Measurements from ENCODE around the gene ZNF862.
"Not testable (repeated sequence)": the region's sequence is repeated elsewhere in the genome, so short reads cannot be mapped to it uniquely, and the experiment has no call there.

The ZNF862 gene

DNA sequence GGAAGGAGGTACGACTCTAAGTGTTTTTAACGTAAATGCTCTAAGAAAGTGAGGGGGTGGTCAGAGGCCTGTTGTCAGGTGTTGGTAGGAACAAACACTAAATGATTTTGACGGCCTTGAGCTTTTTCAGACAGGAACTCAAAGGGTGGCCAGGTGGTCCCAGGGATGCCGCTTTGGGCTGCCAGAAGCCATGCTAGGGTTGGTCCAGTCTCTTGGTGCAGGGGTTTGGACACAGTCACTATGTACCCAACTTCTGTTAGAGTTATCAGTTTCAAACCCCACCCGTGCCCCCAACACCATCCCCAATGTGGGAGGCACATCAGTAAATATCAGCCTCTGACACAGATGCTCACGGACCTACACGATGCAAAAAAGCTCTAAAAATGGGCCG, 44.9 kb downstream of the ZNF862 start:
- DNase-seq: no peak

DNA sequence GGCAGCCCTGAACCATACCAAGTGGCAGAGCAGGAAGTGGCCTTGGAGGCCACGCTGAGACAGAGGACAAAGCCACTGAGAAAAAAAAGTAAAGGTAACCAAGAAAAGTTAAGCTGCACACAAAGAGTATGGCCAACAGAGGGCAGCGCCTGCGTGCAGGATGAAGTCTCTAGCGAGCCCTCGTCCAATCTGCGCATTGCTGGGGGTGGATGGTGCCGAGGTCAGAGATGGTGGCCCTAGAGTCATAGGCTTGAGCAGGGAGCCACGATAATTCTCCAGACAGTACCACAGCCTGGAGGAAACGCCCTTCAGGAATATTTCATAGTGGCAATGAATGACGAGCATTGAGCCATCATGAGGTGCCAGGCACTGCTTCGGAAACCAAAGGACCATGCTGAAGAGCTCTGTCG, 45.3 kb downstream of the ZNF862 start:
- DNase-seq: peak; percentile 51

GRCh38 chr7:149884016-149884415, 45.8 kb downstream of the ZNF862 start:
- DNase-seq: no peak

GRCh38 chr7:149884541-149884940, 46.4 kb downstream of the ZNF862 start:
- DNase-seq: no peak

DNA sequence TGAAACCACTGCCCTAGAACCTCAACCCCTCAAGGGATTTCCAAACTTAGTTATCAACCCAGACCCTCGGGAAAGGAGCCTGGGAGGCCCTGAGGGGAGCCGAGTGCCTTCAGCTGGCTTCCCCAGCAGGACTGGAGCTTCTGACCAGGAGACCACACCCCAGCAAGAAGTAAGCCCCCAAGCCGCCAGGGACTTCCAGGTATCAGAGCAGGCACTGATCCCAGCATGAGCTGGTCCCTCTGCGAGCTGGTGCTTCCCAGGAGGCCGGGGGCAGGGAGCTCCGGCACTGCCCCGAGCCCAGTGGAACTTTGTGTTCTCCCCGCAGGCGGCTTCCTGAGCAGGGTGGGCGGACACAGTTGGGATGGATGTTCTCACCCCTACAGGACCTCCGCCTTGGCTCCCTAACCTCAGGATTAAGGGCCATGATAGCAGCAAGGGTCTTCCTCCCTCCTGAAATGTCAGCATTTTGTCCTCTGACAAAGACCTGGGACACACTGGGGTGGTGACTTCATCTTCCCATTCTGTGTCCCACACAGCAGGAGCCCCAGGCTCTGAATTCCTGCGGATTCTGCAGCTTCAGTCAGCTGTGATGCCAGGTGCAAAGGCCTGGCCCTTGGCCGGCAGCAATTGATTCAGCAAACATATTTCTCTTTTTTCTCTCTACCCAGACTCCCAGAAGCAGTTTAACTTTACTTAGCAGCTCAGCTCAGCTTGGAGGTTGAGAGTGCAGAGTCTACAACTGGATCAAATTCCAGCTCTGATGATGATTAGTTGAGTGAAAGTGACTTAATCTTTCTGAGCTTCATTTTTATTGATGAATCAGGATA, 47.2 kb downstream of the ZNF862 start:
- no peak for DNase-seq

DNA sequence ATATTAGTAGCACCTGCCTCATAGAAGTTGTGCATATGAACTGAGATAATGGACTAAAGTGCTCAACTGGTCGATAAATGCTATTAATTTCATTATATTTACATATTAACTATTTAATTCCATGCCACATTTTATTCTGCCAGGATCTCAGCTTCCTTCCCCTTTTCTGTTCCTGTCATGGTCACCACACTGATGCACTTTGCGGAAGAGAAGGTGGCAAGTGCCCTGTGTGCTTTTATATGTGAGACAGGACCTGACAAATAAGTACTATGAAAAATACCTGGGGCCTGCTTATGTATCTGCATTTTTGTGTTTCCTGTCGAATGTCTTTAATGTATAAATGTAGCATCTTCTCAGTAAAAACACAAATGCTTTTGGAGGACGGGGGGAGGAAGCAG, 47.8 kb downstream of the ZNF862 start:
- no peak for DNase-seq

- no peak for DNase-seq
These were observed 49.1 kb downstream of the ZNF862 start for GRCh38 chr7:149887311-149887710.

DNA sequence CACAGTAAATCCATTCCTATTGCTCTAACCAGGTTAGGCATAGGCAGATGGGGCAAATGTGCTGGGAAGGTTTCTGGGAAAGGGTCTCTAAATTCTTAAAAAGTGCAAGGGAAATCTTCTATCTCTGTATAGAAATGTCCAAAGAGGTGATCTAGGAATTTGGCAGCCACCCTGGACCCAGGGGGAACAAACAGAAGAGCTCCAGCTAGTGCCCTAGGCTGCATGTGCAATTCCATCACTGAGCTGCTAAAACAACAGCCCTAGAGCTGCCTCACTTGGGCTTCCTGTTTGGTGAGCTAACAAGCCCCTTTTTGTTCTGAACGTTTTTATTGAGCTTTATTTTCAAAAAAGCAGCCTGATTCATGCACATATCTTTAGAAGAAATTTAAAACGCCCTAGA, 52.5 kb downstream of the ZNF862 start:
- DNase-seq: not testable (repeated sequence)

- DNase-seq: not testable (repeated sequence)
These were observed 56.8 kb downstream of the ZNF862 start for GRCh38 chr7:149894957-149895356.

DNA sequence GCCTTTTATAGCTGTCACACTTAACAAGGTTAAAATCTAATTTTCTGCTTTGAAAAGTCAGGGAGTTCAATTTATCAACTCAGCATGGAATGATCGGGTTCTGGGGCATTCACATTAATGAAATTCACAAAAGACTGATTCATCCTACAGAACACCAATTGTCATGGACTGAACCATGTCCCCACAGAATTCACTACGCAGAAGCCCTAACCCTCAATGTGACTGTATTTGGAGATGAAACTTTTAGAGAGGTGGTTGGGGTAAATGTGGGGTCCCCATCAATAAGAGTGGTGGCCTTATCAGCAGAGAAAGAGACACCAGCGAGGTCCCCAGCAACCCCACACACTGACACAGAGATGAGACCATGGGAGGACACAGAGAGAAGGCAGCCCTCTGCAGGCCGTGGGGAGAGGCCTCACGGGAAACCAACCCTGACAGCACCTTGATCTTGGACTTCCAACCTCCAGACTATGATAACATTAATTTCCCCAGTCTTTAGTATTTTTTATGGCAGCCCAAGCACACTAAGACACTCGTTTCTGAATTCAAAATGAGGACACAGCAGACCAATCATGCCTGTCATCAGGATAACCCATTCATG, 69.7 kb downstream of the ZNF862 start:
- DNase-seq: not testable (repeated sequence)

GRCh38 chr7:149910219-149910618, 72.0 kb downstream of the ZNF862 start:
- DNase-seq: not testable (repeated sequence)

GRCh38 chr7:149912126-149912525, 74.0 kb downstream of the ZNF862 start:
- not testable (repeated sequence) for DNase-seq

Data from stimulated activated CD4-positive, alpha-beta T cell treated with anti-CD3 and anti-CD28 coated beads, Interleukin-4, amount 100 ng/mL, for 24 hours (primary cell).